GM12865 (cell line): Measurements from ENCODE around the gene PILRA.
A peak's percentile ranks its signal among the peaks of the same experiment; 100 is the strongest.

Experiments used
- DNase-seq: peaks from one replicate; pipeline ENCODE4 v3.0.0; 2010; ENCODE audit warnings: low read depth
- H3K4me3 ChIP-seq: 2 replicates; pipeline ENCODE4 v1.5.1; 2011; ENCODE audit warnings: mild to moderate bottlenecking, low read depth, low read length, control low read depth
- CTCF ChIP-seq: IDR thresholded peaks from 2 replicates; pipeline ENCODE4 v1.5.1; 2011; ENCODE audit warnings: low read length, control low read depth, low read depth, inconsistent platforms; ENCODE audit not compliant: insufficient read depth; ENCODE audit errors: missing control alignments

Gene PILRA

DNA sequence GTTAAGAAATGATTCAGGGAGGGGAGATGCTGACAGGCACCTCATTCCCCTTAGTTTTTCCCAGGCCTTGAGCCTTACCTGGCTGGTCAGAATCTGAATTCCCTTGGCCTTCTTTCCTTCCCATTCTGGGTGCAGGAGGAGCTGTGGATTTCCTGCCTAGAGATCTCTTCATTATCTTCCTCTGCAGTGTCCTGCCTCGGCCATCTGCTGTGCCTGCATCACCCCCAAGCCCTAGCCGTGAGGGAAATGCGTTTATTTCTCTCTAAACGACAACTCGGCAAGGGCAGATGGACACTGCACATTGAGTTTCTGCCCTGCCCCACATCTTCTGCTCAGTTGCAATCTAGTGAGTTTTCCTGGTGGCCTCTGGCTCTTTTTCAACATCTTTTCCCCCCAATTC is 28.5 kb downstream of the PILRA start:
- TF ChIP-seq CTCF: no peak
- no peak for DNase-seq
- H3K4me3 ChIP-seq: no peak overlapping the region

GRCh38 chr7:100402241-100402640 is 29.0 kb downstream of the PILRA start:
- no peak for TF ChIP-seq CTCF
- DNase-seq: no peak
- H3K4me3 ChIP-seq: no peak overlapping the region

DNA sequence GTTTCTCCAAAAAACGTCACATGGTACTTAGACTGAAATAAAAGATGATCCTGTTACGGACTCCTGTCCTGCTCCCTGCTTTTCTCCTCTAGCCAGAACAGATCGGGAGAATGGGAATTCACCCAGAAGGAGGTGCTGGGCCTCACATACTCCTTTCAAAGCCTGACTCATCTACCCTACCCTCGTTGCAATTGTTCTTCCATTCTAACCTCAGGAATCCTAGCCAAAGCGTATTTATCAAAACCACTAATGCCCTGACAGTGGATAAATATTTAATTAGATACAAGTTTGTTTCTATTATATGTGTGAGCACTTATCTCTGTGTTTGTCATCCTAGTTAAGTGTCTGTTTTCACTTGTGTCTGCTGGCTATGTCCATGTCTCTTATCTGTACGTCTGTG is 33.5 kb downstream of the PILRA start:
- no peak for DNase-seq
- no peak overlapping the region for H3K4me3 ChIP-seq

DNA sequence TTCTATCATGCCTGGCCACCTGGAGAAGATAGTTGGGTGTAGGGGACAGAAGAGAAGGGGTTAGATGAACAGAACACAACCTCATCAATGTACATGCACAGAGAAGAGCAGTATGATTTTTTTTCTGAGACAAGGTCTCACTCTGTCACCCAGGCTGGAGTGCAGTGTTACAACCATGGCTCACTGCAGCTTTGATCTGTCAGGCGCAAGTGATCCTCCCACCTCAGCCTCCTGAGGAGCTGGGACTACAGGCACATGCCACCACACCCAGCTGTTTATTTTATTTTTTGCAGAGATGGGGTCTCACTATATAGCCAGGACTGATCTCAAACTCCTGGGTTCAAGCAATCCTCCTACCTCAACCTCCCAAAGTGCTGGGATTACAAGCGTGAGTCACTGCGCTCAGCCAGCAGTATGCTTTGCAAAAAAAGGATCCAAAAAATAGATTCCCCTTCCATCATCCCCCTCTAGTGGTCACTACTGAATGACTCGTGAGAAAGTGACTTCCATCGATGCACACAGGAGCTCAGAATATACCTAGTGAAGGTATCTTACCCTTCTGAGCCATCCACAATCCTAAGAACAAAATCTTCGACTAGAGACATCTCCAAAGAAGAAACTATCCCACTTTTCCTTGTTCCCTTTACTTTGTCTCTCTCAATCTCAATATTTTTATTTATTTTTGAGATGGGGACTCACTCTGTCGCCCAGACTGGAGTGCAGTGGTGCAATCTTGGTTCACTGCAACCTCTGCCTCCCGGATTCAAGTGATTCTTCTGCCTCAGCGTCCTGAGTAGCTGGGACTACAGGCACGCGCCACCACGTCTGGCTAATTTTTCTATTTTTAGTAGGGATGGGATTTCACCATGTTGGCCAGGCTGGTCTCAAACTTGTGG is 34.2 kb downstream of the PILRA start:
- no peak overlapping the region for H3K4me3 ChIP-seq
- peak; percentile 82 for TF ChIP-seq CTCF
- peak; percentile 85 for DNase-seq

More for the DNA sequence above, 33.5 kb downstream of the PILRA start:
- TF ChIP-seq CTCF: no peak

- H3K4me3 ChIP-seq: no peak overlapping the region
- DNase-seq: no peak
Observed at GRCh38 chr7:100411101-100411500, 37.8 kb downstream of the PILRA start.

GRCh38 chr7:100413346-100413745 is 40.1 kb downstream of the PILRA start:
- TF ChIP-seq CTCF: no peak
- peak; percentile 19 for DNase-seq
- H3K4me3 ChIP-seq: no peak overlapping the region

More at GRCh38 chr7:100411101-100411500, 37.8 kb downstream of the PILRA start:
- TF ChIP-seq CTCF: no peak

DNA sequence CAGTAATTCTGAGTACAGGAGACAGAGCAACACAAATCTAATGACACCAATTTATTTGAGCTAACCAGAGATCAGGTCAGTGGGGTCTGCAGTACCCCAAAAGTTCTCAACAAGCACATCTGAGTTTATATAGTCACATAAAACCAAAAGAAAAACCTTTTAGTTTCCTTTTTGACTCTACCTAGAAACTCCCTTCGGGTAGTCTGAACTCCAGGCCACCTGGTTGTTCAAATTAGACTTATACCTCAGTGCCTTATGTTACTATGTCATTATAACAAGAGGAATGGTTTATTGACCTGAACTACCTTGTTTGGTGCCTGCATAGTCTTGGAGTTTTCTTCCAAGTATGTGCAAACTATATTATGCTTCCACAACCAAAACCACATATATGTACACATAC is 40.6 kb downstream of the PILRA start:
- no peak overlapping the region for H3K4me3 ChIP-seq
- no peak for TF ChIP-seq CTCF
- DNase-seq: peak; percentile 59
